Measurements from ENCODE around the gene GARIN5A.

DNA sequence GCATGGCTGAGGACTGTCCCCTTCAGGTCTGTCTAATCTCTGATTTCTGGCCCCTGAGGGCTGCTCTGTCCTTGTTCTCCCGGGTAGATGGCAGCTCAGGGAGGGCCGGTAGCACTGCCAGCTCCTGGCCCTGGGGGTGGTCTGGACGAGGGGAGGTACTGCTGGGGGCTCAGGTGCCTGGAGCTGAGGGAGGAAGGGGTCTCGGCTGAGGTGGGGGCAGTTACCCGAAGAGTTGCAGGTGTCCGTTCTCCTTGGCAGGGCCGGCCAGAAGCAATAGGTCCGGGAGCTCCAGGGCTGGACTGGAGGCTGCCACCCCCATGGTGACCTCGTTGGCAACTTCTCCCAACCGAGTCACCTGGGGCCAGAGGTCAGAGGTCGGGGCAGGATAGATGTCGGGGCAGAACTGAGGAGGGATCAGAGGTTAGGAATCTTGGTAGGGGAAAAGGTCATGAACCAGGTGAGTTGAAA lies 1.5 kb downstream of the GARIN5A start:
- TF ChIP-seq, protein P1, sequence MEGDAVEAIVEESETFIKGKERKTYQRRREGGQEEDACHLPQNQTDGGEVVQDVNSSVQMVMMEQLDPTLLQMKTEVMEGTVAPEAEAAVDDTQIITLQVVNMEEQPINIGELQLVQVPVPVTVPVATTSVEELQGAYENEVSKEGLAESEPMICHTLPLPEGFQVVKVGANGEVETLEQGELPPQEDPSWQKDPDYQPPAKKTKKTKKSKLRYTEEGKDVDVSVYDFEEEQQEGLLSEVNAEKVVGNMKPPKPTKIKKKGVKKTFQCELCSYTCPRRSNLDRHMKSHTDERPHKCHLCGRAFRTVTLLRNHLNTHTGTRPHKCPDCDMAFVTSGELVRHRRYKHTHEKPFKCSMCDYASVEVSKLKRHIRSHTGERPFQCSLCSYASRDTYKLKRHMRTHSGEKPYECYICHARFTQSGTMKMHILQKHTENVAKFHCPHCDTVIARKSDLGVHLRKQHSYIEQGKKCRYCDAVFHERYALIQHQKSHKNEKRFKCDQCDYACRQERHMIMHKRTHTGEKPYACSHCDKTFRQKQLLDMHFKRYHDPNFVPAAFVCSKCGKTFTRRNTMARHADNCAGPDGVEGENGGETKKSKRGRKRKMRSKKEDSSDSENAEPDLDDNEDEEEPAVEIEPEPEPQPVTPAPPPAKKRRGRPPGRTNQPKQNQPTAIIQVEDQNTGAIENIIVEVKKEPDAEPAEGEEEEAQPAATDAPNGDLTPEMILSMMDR (IDR thresholded peaks at IDR 0.05): no peak
- TF ChIP-seq POLR2A (IDR thresholded peaks at IDR 0.05): no peak

All from heart left ventricle (tissue), 13 donors.